NCI-H1048 (cell line): ENCODE data around the gene OLFM4.

Experiments used
- DNase-seq: peaks from one replicate; lab custom pipeline; 2025; lab: John Stamatoyannopoulos, UW

Gene OLFM4

GRCh38 chr13:53068585-53069520 lies 40.2 kb downstream of the OLFM4 start:
- DNase-seq = no peak

- DNase-seq = no peak
Measured at GRCh38 chr13:53069800-53070199, 41.2 kb downstream of the OLFM4 start.

GRCh38 chr13:53073711-53074110 lies 45.1 kb downstream of the OLFM4 start:
- no peak for DNase-seq

GRCh38 chr13:53074114-53074513 lies 45.5 kb downstream of the OLFM4 start:
- DNase-seq = no peak

- no peak for DNase-seq
Measured at GRCh38 chr13:53075356-53076041, 46.9 kb downstream of the OLFM4 start.

GRCh38 chr13:53079691-53080090 lies 51.1 kb downstream of the OLFM4 start:
- no peak for DNase-seq

GRCh38 chr13:53088871-53089270 lies 60.3 kb downstream of the OLFM4 start:
- no peak for DNase-seq

GRCh38 chr13:53089951-53090350 lies 61.3 kb downstream of the OLFM4 start:
- DNase-seq = no peak

- DNase-seq = no peak
Measured at GRCh38 chr13:53090461-53090860, 61.8 kb downstream of the OLFM4 start.

- no peak for DNase-seq
Measured at GRCh38 chr13:53092931-53093330, 64.3 kb downstream of the OLFM4 start.

GRCh38 chr13:53098455-53098854 lies 69.8 kb downstream of the OLFM4 start:
- DNase-seq = no peak

GRCh38 chr13:53100394-53101063 lies 71.9 kb downstream of the OLFM4 start:
- no peak for DNase-seq
